Testis (tissue), 3 donors: ENCODE measurements around the gene WSB1. TPM values are rescaled to one million over a fixed set of nuclear protein-coding genes. Genes with fewer than 3 reads are reported as not detected.
A peak's percentile ranks its signal among the peaks of the same experiment; 100 is the strongest.
"Not testable (repeated sequence)": the region's sequence is repeated elsewhere in the genome, so short reads cannot be mapped to it uniquely, and the experiment has no call there.

Source experiments
- DNase-seq: peaks from one replicate; pipeline ENCODE4 v3.0.0-alpha.2; 2019
- H3K27ac ChIP-seq, 2 donors: fragments of 200-600 bp; sonication (generic); one replicate each; pipeline ENCODE4 v1.5.1; 2019
- H3K27me3 ChIP-seq: fragments of 200-600 bp; sonication (generic); one replicate; pipeline ENCODE4 v1.5.1; 2019
- H3K36me3 ChIP-seq: fragments of 200-600 bp; sonication (generic); one replicate; pipeline ENCODE4 v1.5.1; 2017; ENCODE audit warnings: low read depth; ENCODE audit errors: missing control alignments
- H3K4me1 ChIP-seq: fragments of 200-600 bp; sonication (generic); one replicate; pipeline ENCODE4 v1.5.1; 2019
- H3K4me3 ChIP-seq, 2 donors: fragments of 200-600 bp; sonication (generic); one replicate each; pipeline ENCODE4 v1.5.1; 2017 to 2019
- H3K9me3 ChIP-seq: fragments of 200-600 bp; sonication (generic); one replicate; pipeline ENCODE4 v1.5.1; 2017
- CTCF ChIP-seq, 3 experiments: fragments of 450-650 bp in 2 of 3; fragments of 200-600 bp in 1 of 3; sonication (generic) in 1 of 3; IDR thresholded peaks; one replicate each; pipeline ENCODE4 v1.5.1; 2016 to 2019; ENCODE audit warnings: antibody characterized with exemption in 3 of 3, mild to moderate bottlenecking in 2 of 3, moderate library complexity in 1 of 3
- POLR2A ChIP-seq: fragments of 450-650 bp; IDR thresholded peaks from one replicate; pipeline ENCODE4 v1.6.1; 2017; ENCODE audit warnings: antibody characterized with exemption, mild to moderate bottlenecking, moderate library complexity
- WGBS, 2 donors: methylation state at CpG; one replicate each; pipeline ENCODE4 v1.1.5; 2018; 5-methylcytosine and 5-hydroxymethylcytosine counted together
- intact Hi-C: fragments of 100-400 bp; cut with DNase I; formaldehyde crosslinking; loops from one replicate; pipeline ENCODE4 v1.15.1; 2023; ENCODE audit warnings: low total_unique reads
- polyA plus RNA-seq: library from polyadenylated mRNA; stranded (reverse); fragments of 350-450 nt; fragmentation: Illumina TruSeq; extraction: RNeasy Lipid Tissue Mini Kit (QIAGEN cat#74804); gene quantifications from one replicate; pipeline ENCODE4 v1.2.3, GENCODE V29; 2014; ENCODE audit warnings: low read depth, low replicate concordance; ENCODE audit not compliant: insufficient read depth
- total RNA-seq, 2 donors: library from RNA; depleted of rRNA; stranded (reverse); fragments of >200 nt; gene quantifications; one replicate each; pipeline ENCODE4 v1.2.3, GENCODE V29; 2016

Gene WSB1
- total and polyA plus RNA-seq, 3 donors from 2014 or later: 126 to 189 (median 160) TPM

GRCh38 chr17:27247071-27247957 is 46.6 kb upstream of the WSB1 start:
- intact Hi-C loops: loop anchor here (10.0 kb wide), 2 partner anchors 47 to 357 kb away; partner anchors contain the start of gene WSB1
- Histone ChIP-seq H3K27me3 (no peaks in the 10 kb centered on the region), H3K27ac (peak overlapping the region in 1 of 2 donors; percentile 57), H3K4me3 (no peak overlapping the region), H3K36me3 (no peaks in the 10 kb centered on the region), H3K4me1 (peaks cover 22% of the 10 kb centered on the region), H3K9me3 (no peaks in the 10 kb centered on the region)
- WGBS, 2 donors: 43 to 45% methylated on average over 7 of the region's 7 CpGs
- TF ChIP-seq POLR2A: no peak
- no peak for TF ChIP-seq CTCF (IDR thresholded peaks at IDR 0.05)
- peak; percentile 90 for DNase-seq

GRCh38 chr17:27247958-27248342 is 46.0 kb upstream of the WSB1 start:
- intact Hi-C loops: loop anchor here (10.0 kb wide), 2 partner anchors 47 to 357 kb away; partner anchors contain the start of gene WSB1
- peaks cover 22% of the 10 kb centered on the region for H3K4me1 ChIP-seq
- TF ChIP-seq CTCF (IDR thresholded peaks at IDR 0.05) (no peak), POLR2A (no peak)

GRCh38 chr17:27250791-27251190 is 43.1 kb upstream of the WSB1 start:
- WGBS, 2 donors: 46 to 50% methylated on average over 1 of the region's 1 CpG

More at GRCh38 chr17:27247958-27248342, 46.0 kb upstream of the WSB1 start:
- no peak overlapping the region for H3K4me3 ChIP-seq
- H3K9me3 ChIP-seq: no peaks in the 10 kb centered on the region
- no peaks in the 10 kb centered on the region for H3K27me3 ChIP-seq
- no peak for DNase-seq
- H3K27ac ChIP-seq: peak overlapping the region in 1 of 2 donors; percentile 57
- no peaks in the 10 kb centered on the region for H3K36me3 ChIP-seq
- 92 to 93% methylated on average over 3 of the region's 3 CpGs for WGBS, 2 donors

GRCh38 chr17:27254802-27255201 is 39.1 kb upstream of the WSB1 start:
- H3K36me3 ChIP-seq, H3K9me3 ChIP-seq, H3K4me3 ChIP-seq, H3K4me1 ChIP-seq, DNase-seq, intact Hi-C loops, H3K27me3 ChIP-seq, H3K27ac ChIP-seq: not testable (repeated sequence)
- WGBS, 2 donors: 88 to 90% methylated on average over 4 of the region's 4 CpGs

More at GRCh38 chr17:27250791-27251190, 43.1 kb upstream of the WSB1 start:
- DNase-seq, H3K27me3 ChIP-seq, H3K36me3 ChIP-seq, intact Hi-C loops, H3K4me3 ChIP-seq, H3K9me3 ChIP-seq, H3K27ac ChIP-seq: not testable (repeated sequence)
- peaks cover 12% of the 10 kb centered on the region for H3K4me1 ChIP-seq

DNA sequence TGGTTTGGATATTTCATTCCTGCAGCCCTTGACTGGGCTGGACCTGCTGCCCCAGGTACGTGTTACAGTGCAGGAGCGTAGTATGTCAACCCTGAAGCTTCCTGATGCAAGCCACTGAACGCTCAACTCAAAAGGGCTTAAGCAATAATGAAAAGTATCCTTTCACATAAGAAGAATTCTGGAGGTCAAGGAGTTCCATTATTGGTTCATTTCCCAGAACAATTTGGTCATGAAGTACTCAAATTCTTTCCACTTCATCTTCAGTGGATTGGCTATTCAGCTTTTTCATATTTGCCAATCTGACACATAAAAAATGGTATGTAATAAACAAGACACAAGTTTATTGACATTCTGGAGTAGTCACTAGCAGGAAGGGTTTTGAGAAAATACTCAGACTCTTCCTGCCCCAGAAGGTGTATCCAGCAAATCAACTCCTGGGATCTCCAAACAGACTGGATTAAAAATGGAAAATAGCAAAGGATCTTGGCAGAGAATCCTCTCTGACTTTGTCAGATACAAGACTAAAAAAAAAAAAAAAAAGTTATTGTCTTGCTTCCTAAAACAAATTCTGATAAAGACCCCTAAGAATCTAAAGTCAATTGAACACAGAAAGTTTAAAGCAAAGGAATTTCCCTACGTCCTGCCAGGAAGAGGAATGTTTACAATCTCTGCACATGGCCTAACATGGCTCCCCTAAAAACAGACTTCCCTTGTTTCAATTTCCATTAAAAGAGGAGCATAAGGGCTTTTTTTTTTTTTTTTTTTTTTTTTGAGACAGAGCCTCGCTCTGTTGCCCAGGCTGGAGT is 37.5 kb upstream of the WSB1 start:
- WGBS, 2 donors: 40 to 56% methylated on average over 5 of the region's 5 CpGs
- Histone ChIP-seq H3K27me3 (no peaks in the 10 kb centered on the region), H3K4me3 (no peak overlapping the region), H3K4me1 (peaks cover 5% of the 10 kb centered on the region), H3K36me3 (no peaks in the 10 kb centered on the region), H3K9me3 (no peaks in the 10 kb centered on the region), H3K27ac (peak overlapping the region in 1 of 2 donors; percentile 34)
- TF ChIP-seq POLR2A: no peak
- no peak for TF ChIP-seq CTCF (IDR thresholded peaks at IDR 0.05)
- no peak for DNase-seq
- intact Hi-C loops: no loop called here
